PC-3 (cell line): Measurements from ENCODE around the gene MGAT2. TPM values are rescaled to one million over a fixed set of nuclear protein-coding genes. Genes with fewer than 3 reads are reported as not detected.

Experiments
- ATAC-seq: fragments of 200-7000 bp; cut with Tn5 transposase; 2 replicates; pipeline ENCODE4 v1.9.1; 2020; ENCODE audit warnings: mild to moderate bottlenecking, moderate library complexity
- BruUV-seq: library from RNA; stranded (reverse); fragments of 400-500 nt; replicated peaks from 2 replicates; lab custom pipeline; 2021; lab: Mats Ljungman, UMichigan
- CTCF ChIA-PET: fragments of 300-600 bp; sonication (Branson Sonifier 250); formaldehyde crosslinking; loops from one replicate; lab custom pipeline; 2022; ENCODE audit warnings: antibody characterized with exemption; lab: Charles Lee
- POLR2A ChIA-PET: fragments of 300-600 bp; sonication (Branson Sonifier 250); formaldehyde crosslinking; loops from one replicate; lab custom pipeline; 2022; ENCODE audit warnings: antibody characterized with exemption; ENCODE audit not compliant: unreplicated experiment; lab: Charles Lee
- DNase-seq: peaks from one replicate; pipeline ENCODE4 v3.0.0-alpha.2; 2015
- H2AFZ ChIP-seq: fragments of 300-600 bp; sonication (generic); 2 replicates; pipeline ENCODE4 v1.6.0; 2016; ENCODE audit warnings: antibody characterized with exemption, low read length
- H3F3A ChIP-seq: fragments of 300-600 bp; sonication (generic); one replicate; pipeline ENCODE4 v1.6.0; 2017; ENCODE audit warnings: antibody characterized with exemption, low read length, control low read depth, mild to moderate bottlenecking; ENCODE audit not compliant: unreplicated experiment
- H3K27ac ChIP-seq: fragments of 300-600 bp; sonication (generic); 2 replicates; pipeline ENCODE4 v1.5.1; 2016; ENCODE audit warnings: mild to moderate bottlenecking, low read length
- H3K27me3 ChIP-seq: fragments of 300-600 bp; sonication (generic); 2 replicates; pipeline ENCODE4 v1.6.1; 2016; ENCODE audit warnings: low read length, mixed read lengths
- H3K36me3 ChIP-seq: fragments of 300-600 bp; sonication (generic); 2 replicates; pipeline ENCODE4 v1.6.1; 2016; ENCODE audit warnings: low read depth, mixed run types, low read length, mixed read lengths
- H3K4me1 ChIP-seq: fragments of 300-600 bp; sonication (generic); 2 replicates; pipeline ENCODE4 v1.5.1; 2016; ENCODE audit warnings: low read length; ENCODE audit not compliant: insufficient read depth
- H3K4me2 ChIP-seq: fragments of 300-600 bp; sonication (generic); 2 replicates; pipeline ENCODE4 v1.6.0; 2016; ENCODE audit warnings: low read length
- H3K4me3 ChIP-seq: fragments of 300-600 bp; sonication (generic); 2 replicates; pipeline ENCODE4 v1.5.1; 2016; ENCODE audit warnings: mild to moderate bottlenecking, low read length, mixed read lengths
- H3K79me2 ChIP-seq: fragments of 300-600 bp; sonication (generic); 2 replicates; pipeline ENCODE4 v1.6.1; 2017; ENCODE audit warnings: low read length, mixed read lengths
- H3K9ac ChIP-seq: fragments of 300-600 bp; sonication (generic); 2 replicates; pipeline ENCODE4 v1.6.0; 2016; ENCODE audit warnings: mild to moderate bottlenecking, low read length
- H3K9me2 ChIP-seq: fragments of 300-600 bp; sonication (generic); replicated peaks from 2 replicates; pipeline ENCODE4 v1.6.1; 2016; ENCODE audit warnings: mixed run types, low read length, mixed read lengths
- H3K9me3 ChIP-seq: fragments of 300-600 bp; sonication (generic); 2 replicates; pipeline ENCODE4 v1.6.1; 2016; ENCODE audit warnings: low read length, mixed read lengths
- H4K20me1 ChIP-seq: fragments of 300-600 bp; sonication (generic); 2 replicates; pipeline ENCODE4 v1.6.1; 2016; ENCODE audit warnings: low read length, mixed read lengths
- CTCF ChIP-seq: fragments of 300-600 bp; sonication (generic); conservative IDR thresholded peaks from 2 replicates; pipeline ENCODE4 v1.5.1; 2017; ENCODE audit warnings: antibody characterized with exemption, low read depth, mild to moderate bottlenecking, low read length
- EZH2 ChIP-seq: fragments of 300-600 bp; sonication (generic); IDR thresholded peaks from one replicate; pipeline ENCODE4 v1.6.1; 2017; ENCODE audit warnings: antibody characterized with exemption, mild to moderate bottlenecking, low read length; ENCODE audit not compliant: unreplicated experiment
- EZH2phosphoT487 ChIP-seq: fragments of 300-600 bp; sonication (generic); IDR thresholded peaks from 2 replicates; pipeline ENCODE4 v1.6.1; 2018; ENCODE audit warnings: mild to moderate bottlenecking, antibody characterized with exemption, low read length, borderline replicate concordance
- intact Hi-C: fragments of 100-400 bp; cut with micrococcal nuclease; formaldehyde crosslinking; loops from 2 replicates; pipeline ENCODE4 v1.9.0; 2023
- total RNA-seq: library from RNA; depleted of rRNA; stranded (reverse); fragments of >200 nt; gene quantifications from 2 replicates; pipeline ENCODE4 v1.2.3, GENCODE V29; 2014

Gene MGAT2
- total RNA-seq, 1 experiment from 2014 or later: 39.5 TPM

GRCh38 chr14:49589387-49589786 is 31.2 kb upstream of the MGAT2 start:
- CTCF ChIA-PET: no interaction called here
- Histone ChIP-seq H3F3A (peaks cover 4% of the 10 kb centered on the region), H3K4me1 (peaks cover 21% of the 10 kb centered on the region), H2AFZ (no peak overlapping the region), H3K4me2 (no peak overlapping the region), H3K4me3 (no peak overlapping the region), H3K27ac (no peak overlapping the region), H3K27me3 (no peaks in the 10 kb centered on the region), H3K36me3 (peaks cover 11% of the 10 kb centered on the region), H3K9ac (no peak overlapping the region), H3K9me3 (no peaks in the 10 kb centered on the region), H4K20me1 (peaks cover 16% of the 10 kb centered on the region), H3K79me2 (peaks cover 19% of the 10 kb centered on the region), H3K9me2 (no peaks in the 10 kb centered on the region)
- intact Hi-C loops: no loop called here
- ATAC-seq (no peak), DNase-seq (no peak)
- no TSS peak for BruUV-seq
- POLR2A ChIA-PET: no interaction called here
- TF ChIP-seq EZH2phosphoT487 (no peak), EZH2 (no peak), CTCF (no peak)

DNA sequence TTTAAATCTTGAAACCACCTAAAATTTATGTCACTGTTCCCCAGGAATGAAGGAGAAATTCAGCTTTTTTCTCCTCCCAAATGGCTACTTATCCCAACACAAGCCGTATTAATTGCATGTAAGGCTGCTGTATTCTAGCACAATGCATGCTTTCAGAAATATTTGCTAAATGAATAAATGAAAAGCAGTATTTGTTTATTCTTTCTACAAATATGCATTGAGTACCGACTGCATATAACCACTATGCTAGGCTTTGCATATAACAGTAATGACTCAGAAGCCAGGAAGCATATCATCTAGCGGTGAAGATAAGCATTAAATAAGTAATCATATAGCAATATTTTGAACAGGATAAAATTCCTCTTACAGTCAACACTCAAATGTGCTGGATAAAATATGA is 27.6 kb upstream of the MGAT2 start:
- H3K27ac ChIP-seq: no peak overlapping the region

More for the DNA sequence above, 27.6 kb upstream of the MGAT2 start:
- DNase-seq (peak; percentile 83), ATAC-seq (peak; percentile 90)
- Histone ChIP-seq H4K20me1 (no peaks in the 10 kb centered on the region), H3K4me3 (peak overlapping the region; percentile 44; the same call in 1 of the 2 replicates), H3K27me3 (no peaks in the 10 kb centered on the region), H3K9me3 (no peaks in the 10 kb centered on the region), H3K9me2 (no peaks in the 10 kb centered on the region), H3K36me3 (no peaks in the 10 kb centered on the region), H3K79me2 (peaks cover 16% of the 10 kb centered on the region), H3K4me2 (peak overlapping the region; percentile 79), H3K4me1 (peaks cover 28% of the 10 kb centered on the region), H3F3A (no peaks in the 10 kb centered on the region), H2AFZ (no peak overlapping the region), H3K9ac (no peak overlapping the region)
- ChIA-PET POLR2A (no interaction called here), CTCF (no interaction called here)
- intact Hi-C loops: no loop called here
- 0 out of 2 replicates have a peak, but pooled peaks have one; percentile 23 for TF ChIP-seq CTCF
- TF ChIP-seq EZH2: no peak
- BruUV-seq: no TSS peak
